HCT116 (cell line): ENCODE data around the gene PGAM4. TPM values are rescaled to one million over a fixed set of nuclear protein-coding genes. Genes with fewer than 3 reads are reported as not detected.

ENCODE experiments used
- ATAC-seq: fragments of 200-7000 bp; cut with Tn5 transposase; 2 replicates; pipeline ENCODE4 v1.9.1; 2020; ENCODE audit warnings: mild to moderate bottlenecking, moderate library complexity
- BruUV-seq: library from RNA; stranded (reverse); fragments of 400-500 nt; replicated peaks from 2 replicates; lab custom pipeline; 2021; lab: Mats Ljungman, UMichigan
- CTCF ChIA-PET: fragments of 300-600 bp; sonication (Branson Sonifier 250); formaldehyde crosslinking; loops from one replicate; lab custom pipeline; 2021; ENCODE audit warnings: antibody characterized with exemption; lab: Charles Lee
- POLR2A ChIA-PET: fragments of 300-600, 350-600 bp; sonication (Branson Sonifier 250); formaldehyde crosslinking; loops from one replicate; lab custom pipeline; 2021; ENCODE audit warnings: antibody characterized with exemption; lab: Charles Lee
- RAD21 ChIA-PET, 2 experiments: fragments of 300-600 bp; sonication (Branson Sonifier 250); formaldehyde crosslinking; loops; one replicate each; lab custom pipeline; 2023; ENCODE audit warnings: low total read pairs in 2 of 2; ENCODE audit not compliant: uncharacterized antibody in 2 of 2, unreplicated experiment in 2 of 2, low non-redundant PET in 1 of 2; lab: Charles Lee
- DNase-seq: peaks from one replicate; pipeline ENCODE4 v3.0.0-alpha.2; 2010; ENCODE audit warnings: low read depth, low spot score
- H2AFZ ChIP-seq: fragments of 200-600 bp; shearing (Covaris generic), sonication (generic); 2 replicates; pipeline ENCODE4 v1.6.1; 2017; ENCODE audit warnings: low read depth, mixed run types, mixed read lengths, antibody characterized with exemption, low read length; ENCODE audit not compliant: poor library complexity, severe bottlenecking
- H3K27ac ChIP-seq: 2 replicates; pipeline ENCODE4 v1.5.1; 2012; ENCODE audit warnings: low read depth, low read length
- H3K27me3 ChIP-seq: fragments of 200-600 bp; sonication (generic); 2 replicates; pipeline ENCODE4 v1.6.1; 2016; ENCODE audit warnings: mixed run types, low read length, mixed read lengths; ENCODE audit not compliant: insufficient read depth
- H3K36me3 ChIP-seq, 2 experiments: fragments of 200-500 bp in 1 of 2; fragments of 200-600 bp in 1 of 2; sonication (Bioruptor generic) in 1 of 2; sonication (generic) in 1 of 2; 2 replicates each; pipeline versions ENCODE4 v1.5.1 to v1.6.1; 2014 to 2016; ENCODE audit warnings: low read length in 2 of 2, inconsistent platforms in 1 of 2, mixed read lengths in 1 of 2, mixed run types in 1 of 2; ENCODE audit not compliant: insufficient read depth in 2 of 2, control insufficient read depth in 1 of 2
- H3K4me1 ChIP-seq, 2 experiments: fragments of 200-600 bp in 1 of 2; sonication (generic) in 1 of 2; 2 replicates each; pipeline versions ENCODE4 v1.5.1 to v1.6.1; 2012 to 2017; ENCODE audit warnings: low read length in 2 of 2, inconsistent platforms in 1 of 2, mild to moderate bottlenecking in 1 of 2, mixed read lengths in 1 of 2, mixed run types in 1 of 2, moderate library complexity in 1 of 2; ENCODE audit not compliant: insufficient read depth in 2 of 2, control insufficient read depth in 1 of 2
- H3K4me2 ChIP-seq: fragments of 200-600 bp; sonication (generic); 2 replicates; pipeline ENCODE4 v1.6.1; 2017; ENCODE audit warnings: mixed run types, low read length, mixed read lengths
- H3K4me3 ChIP-seq, 2 experiments: fragments of 200-600 bp in 1 of 2; sonication (generic) in 1 of 2; replicated peaks in 1 of 2; 2 replicates each; pipeline ENCODE4 v1.5.1; 2011 to 2016; ENCODE audit warnings: low read length in 2 of 2, control low read depth in 1 of 2, low read depth in 1 of 2, mild to moderate bottlenecking in 1 of 2, mixed read lengths in 1 of 2, mixed run types in 1 of 2
- H3K79me2 ChIP-seq: fragments of 200-600 bp; sonication (generic); 2 replicates; pipeline ENCODE4 v1.6.1; 2017; ENCODE audit warnings: mild to moderate bottlenecking, mixed run types, low read length, moderate library complexity, mixed read lengths; ENCODE audit not compliant: insufficient read depth
- H3K9ac ChIP-seq: fragments of 200-600 bp; sonication (generic); 2 replicates; pipeline ENCODE4 v1.6.1; 2016; ENCODE audit warnings: low read length, mixed read lengths
- H3K9me2 ChIP-seq: fragments of 200-600 bp; sonication (generic), shearing (Covaris generic); 2 replicates; pipeline ENCODE4 v1.6.1; 2017; ENCODE audit warnings: mixed run types, mild to moderate bottlenecking, moderate library complexity; ENCODE audit not compliant: insufficient read depth
- H3K9me3 ChIP-seq, 2 experiments: fragments of 200-500 bp in 1 of 2; fragments of 200-600 bp in 1 of 2; sonication (Bioruptor generic) in 1 of 2; sonication (generic) in 1 of 2; 2 replicates each; pipeline ENCODE4 v1.6.1; 2014 to 2017; ENCODE audit warnings: low read length in 2 of 2, mixed read lengths in 2 of 2, inconsistent platforms in 1 of 2, low read depth in 1 of 2, mild to moderate bottlenecking in 1 of 2, mixed run types in 1 of 2, moderate library complexity in 1 of 2; ENCODE audit not compliant: control insufficient read depth in 1 of 2, insufficient read depth in 1 of 2
- H4K20me1 ChIP-seq: fragments of 200-600 bp; sonication (generic), shearing (Covaris generic); 2 replicates; pipeline ENCODE4 v1.6.1; 2017; ENCODE audit warnings: mixed run types, mild to moderate bottlenecking, moderate library complexity; ENCODE audit not compliant: insufficient read depth
- CBX3 ChIP-seq: IDR thresholded peaks from 2 replicates; pipeline ENCODE4 v1.6.1; 2012; ENCODE audit warnings: low read depth
- CEBPB ChIP-seq: IDR thresholded peaks from 2 replicates; pipeline ENCODE4 v1.6.1; 2012; ENCODE audit warnings: low read depth
- EGR1 ChIP-seq: IDR thresholded peaks from 2 replicates; pipeline ENCODE4 v1.6.1; 2012; ENCODE audit warnings: low read depth
- EZH2 ChIP-seq: fragments of 200-600 bp; sonication (generic); IDR thresholded peaks from 2 replicates; pipeline ENCODE4 v1.6.1; 2017; ENCODE audit warnings: antibody characterized with exemption, mixed run types
- EZH2phosphoT487 ChIP-seq: fragments of 200-600 bp; IDR thresholded peaks from 2 replicates; pipeline ENCODE4 v1.6.1; 2018; ENCODE audit warnings: antibody characterized with exemption, borderline replicate concordance
- JUND ChIP-seq: IDR thresholded peaks from 2 replicates; pipeline ENCODE4 v1.6.1; 2012
- RAD21 ChIP-seq: IDR thresholded peaks from 2 replicates; pipeline ENCODE4 v1.6.1; 2012; ENCODE audit warnings: low read depth, mild to moderate bottlenecking
- SIN3A ChIP-seq: IDR thresholded peaks from 2 replicates; pipeline ENCODE4 v1.6.1; 2012; ENCODE audit warnings: low read depth
- TCF7L2 ChIP-seq: IDR thresholded peaks from 2 replicates; pipeline ENCODE4 v1.7.0; 2011; ENCODE audit warnings: borderline replicate concordance, inconsistent platforms; ENCODE audit not compliant: insufficient read depth, insufficient read length; ENCODE audit errors: extremely low read depth
- YY1 ChIP-seq: IDR thresholded peaks from 2 replicates; pipeline ENCODE4 v1.6.1; 2011; ENCODE audit warnings: low read length, low read depth, moderate library complexity, mild to moderate bottlenecking; ENCODE audit not compliant: insufficient replicate concordance; ENCODE audit errors: extremely low read depth
- ZFX ChIP-seq: fragments of 450-650 bp; IDR thresholded peaks from 2 replicates; pipeline ENCODE4 v1.6.1; 2017
- ZNF274 ChIP-seq: fragments of 200-500 bp; sonication (Bioruptor generic); IDR thresholded peaks from 2 replicates; pipeline ENCODE4 v1.6.1; 2014; ENCODE audit warnings: mild to moderate bottlenecking, low read depth, low read length, inconsistent platforms
- intact Hi-C: fragments of 100-400 bp; cut with micrococcal nuclease; formaldehyde crosslinking; loops from 2 replicates; pipeline ENCODE4 v1.10.0; 2022
- total RNA-seq: library from RNA; stranded (reverse); gene quantifications from one replicate; pipeline ENCODE4 v1.2.1, GENCODE V29; 2021; ENCODE audit not compliant: unreplicated experiment
- TF ChIP-seq, protein P1 (sequence below): IDR thresholded peaks from 2 replicates; pipeline ENCODE4 v1.6.1; 2011; ENCODE audit warnings: mild to moderate bottlenecking, low read length, moderate library complexity; ENCODE audit not compliant: insufficient replicate concordance; ENCODE audit errors: extremely low read depth
- TF ChIP-seq, protein P2 (sequence below): IDR thresholded peaks from 2 replicates; pipeline ENCODE4 v1.6.1; 2012
- TF ChIP-seq, protein P3 (sequence below): IDR thresholded peaks from 2 replicates; pipeline ENCODE4 v1.6.1; 2012
- TF ChIP-seq, protein P4 (sequence below), 3 experiments: fragments of 200-600 bp in 1 of 3; sonication (generic) in 1 of 3; IDR thresholded peaks in 2 of 3; conservative IDR thresholded peaks in 1 of 3; 2 replicates each; pipeline ENCODE4 v1.5.1; 2012 to 2017; ENCODE audit warnings: low read depth in 2 of 3, low read length in 2 of 3, antibody characterized with exemption in 1 of 3, borderline replicate concordance in 1 of 3, control low read depth in 1 of 3, mild to moderate bottlenecking in 1 of 3, mixed read lengths in 1 of 3, mixed run types in 1 of 3, moderate library complexity in 1 of 3; ENCODE audit not compliant: insufficient read depth in 1 of 3

The PGAM4 gene
- total RNA-seq, 1 experiment from 2014 or later = not detected

DNA sequence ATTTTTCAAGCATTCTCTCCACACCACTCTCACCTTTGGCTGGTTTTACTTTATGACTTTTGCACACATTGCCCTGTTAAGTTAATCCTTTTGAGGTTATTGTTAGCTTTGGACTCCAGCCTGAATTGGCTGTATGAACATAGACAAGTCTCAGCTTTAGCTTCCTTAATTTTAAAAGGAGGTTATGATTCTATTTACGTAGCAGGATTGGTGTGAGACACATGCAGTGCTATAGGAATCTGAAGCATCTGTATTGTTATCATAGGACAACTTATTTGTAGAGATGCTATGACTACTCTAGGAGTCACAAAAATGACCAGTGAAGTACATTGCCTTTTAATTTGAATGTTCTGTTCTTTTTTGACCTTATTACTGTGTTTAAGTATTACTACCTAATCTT lies 15.7 kb downstream of the PGAM4 start (continued):
- TF ChIP-seq, protein P1, sequence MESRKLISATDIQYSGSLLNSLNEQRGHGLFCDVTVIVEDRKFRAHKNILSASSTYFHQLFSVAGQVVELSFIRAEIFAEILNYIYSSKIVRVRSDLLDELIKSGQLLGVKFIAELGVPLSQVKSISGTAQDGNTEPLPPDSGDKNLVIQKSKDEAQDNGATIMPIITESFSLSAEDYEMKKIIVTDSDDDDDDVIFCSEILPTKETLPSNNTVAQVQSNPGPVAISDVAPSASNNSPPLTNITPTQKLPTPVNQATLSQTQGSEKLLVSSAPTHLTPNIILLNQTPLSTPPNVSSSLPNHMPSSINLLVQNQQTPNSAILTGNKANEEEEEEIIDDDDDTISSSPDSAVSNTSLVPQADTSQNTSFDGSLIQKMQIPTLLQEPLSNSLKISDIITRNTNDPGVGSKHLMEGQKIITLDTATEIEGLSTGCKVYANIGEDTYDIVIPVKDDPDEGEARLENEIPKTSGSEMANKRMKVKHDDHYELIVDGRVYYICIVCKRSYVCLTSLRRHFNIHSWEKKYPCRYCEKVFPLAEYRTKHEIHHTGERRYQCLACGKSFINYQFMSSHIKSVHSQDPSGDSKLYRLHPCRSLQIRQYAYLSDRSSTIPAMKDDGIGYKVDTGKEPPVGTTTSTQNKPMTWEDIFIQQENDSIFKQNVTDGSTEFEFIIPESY = no peak
- TF ChIP-seq, protein P2, sequence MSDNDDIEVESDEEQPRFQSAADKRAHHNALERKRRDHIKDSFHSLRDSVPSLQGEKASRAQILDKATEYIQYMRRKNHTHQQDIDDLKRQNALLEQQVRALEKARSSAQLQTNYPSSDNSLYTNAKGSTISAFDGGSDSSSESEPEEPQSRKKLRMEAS = no peak
- TF ChIP-seq RAD21 = no peak
- no peak for TF ChIP-seq EZH2phosphoT487
- no peak for TF ChIP-seq EZH2
- TF ChIP-seq, protein P3, sequence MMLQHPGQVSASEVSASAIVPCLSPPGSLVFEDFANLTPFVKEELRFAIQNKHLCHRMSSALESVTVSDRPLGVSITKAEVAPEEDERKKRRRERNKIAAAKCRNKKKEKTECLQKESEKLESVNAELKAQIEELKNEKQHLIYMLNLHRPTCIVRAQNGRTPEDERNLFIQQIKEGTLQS = no peak
- TF ChIP-seq SIN3A = no peak
- TF ChIP-seq, protein P4, sequence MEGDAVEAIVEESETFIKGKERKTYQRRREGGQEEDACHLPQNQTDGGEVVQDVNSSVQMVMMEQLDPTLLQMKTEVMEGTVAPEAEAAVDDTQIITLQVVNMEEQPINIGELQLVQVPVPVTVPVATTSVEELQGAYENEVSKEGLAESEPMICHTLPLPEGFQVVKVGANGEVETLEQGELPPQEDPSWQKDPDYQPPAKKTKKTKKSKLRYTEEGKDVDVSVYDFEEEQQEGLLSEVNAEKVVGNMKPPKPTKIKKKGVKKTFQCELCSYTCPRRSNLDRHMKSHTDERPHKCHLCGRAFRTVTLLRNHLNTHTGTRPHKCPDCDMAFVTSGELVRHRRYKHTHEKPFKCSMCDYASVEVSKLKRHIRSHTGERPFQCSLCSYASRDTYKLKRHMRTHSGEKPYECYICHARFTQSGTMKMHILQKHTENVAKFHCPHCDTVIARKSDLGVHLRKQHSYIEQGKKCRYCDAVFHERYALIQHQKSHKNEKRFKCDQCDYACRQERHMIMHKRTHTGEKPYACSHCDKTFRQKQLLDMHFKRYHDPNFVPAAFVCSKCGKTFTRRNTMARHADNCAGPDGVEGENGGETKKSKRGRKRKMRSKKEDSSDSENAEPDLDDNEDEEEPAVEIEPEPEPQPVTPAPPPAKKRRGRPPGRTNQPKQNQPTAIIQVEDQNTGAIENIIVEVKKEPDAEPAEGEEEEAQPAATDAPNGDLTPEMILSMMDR (IDR thresholded peaks at IDR 0.05 in 2 of 3, conservative IDR thresholded peaks at IDR 0.05 in 1 of 3; ENCODE audit: borderline replicate concordance in 1 of 3, insufficient read depth in 1 of 3, low read depth in 2 of 3, low read length in 2 of 3) = no peak
- no peak for TF ChIP-seq CEBPB

DNA sequence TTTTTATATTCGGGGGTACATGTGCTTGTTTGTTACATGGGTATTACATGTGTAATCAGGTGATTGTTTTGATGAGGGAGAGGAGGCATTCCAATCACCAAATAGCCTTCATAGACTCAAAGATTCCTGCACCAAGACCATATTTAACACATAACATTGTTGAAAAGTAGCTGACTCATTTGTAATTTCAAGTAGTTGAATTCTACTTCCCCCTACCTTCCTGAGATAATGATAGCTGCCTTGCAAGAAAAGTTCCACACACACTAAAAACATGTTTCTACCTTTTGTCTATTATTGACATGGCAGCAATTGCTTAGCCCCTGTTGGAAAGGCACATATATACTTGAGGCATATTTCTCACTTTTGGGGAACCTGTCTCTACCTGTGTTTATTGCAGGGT lies 16.1 kb downstream of the PGAM4 start:
- Histone ChIP-seq H3K36me3 (no peaks in the 10 kb centered on the region), H3K4me3 (no peak overlapping the region), H2AFZ (no peak overlapping the region), H3K9ac (no peak overlapping the region), H3K9me2 (no peaks in the 10 kb centered on the region), H3K27me3 (no peaks in the 10 kb centered on the region), H3K27ac (no peak overlapping the region), H4K20me1 (no peaks in the 10 kb centered on the region), H3K4me1 (no peaks in the 10 kb centered on the region), H3K79me2 (no peaks in the 10 kb centered on the region), H3K4me2 (no peak overlapping the region), H3K9me3 (no peaks in the 10 kb centered on the region)
- DNase-seq = no peak
- ChIA-PET CTCF (no interaction called here), POLR2A (no interaction called here), RAD21 (no interaction called here)
- intact Hi-C loops = no loop called here
- ATAC-seq = no peak
- no TSS peak for BruUV-seq
- TF ChIP-seq CBX3 = no peak
- no peak for TF ChIP-seq ZNF274
- TF ChIP-seq TCF7L2 = no peak
- no peak for TF ChIP-seq YY1
- no peak for TF ChIP-seq JUND
- TF ChIP-seq, protein P1 = no peak
- TF ChIP-seq ZFX = no peak
- TF ChIP-seq, protein P3 = no peak
- TF ChIP-seq EZH2 = no peak
- no peak for TF ChIP-seq EGR1
